Natural killer cell treated with Interleukin-12 subunit alpha and Interleukin-12 subunit beta and Interleukin-15 and Interleukin-18, amount 100 ng/mL, for 72 hours (primary cell): ENCODE measurements around the gene PGAM1. TPM values are rescaled to one million over a fixed set of nuclear protein-coding genes. Genes with fewer than 3 reads are reported as not detected.
"Not testable (repeated sequence)": the region's sequence is repeated elsewhere in the genome, so short reads cannot be mapped to it uniquely, and the experiment has no call there.

Experiments used
- ATAC-seq, 2 donors: fragments of 150-1000 bp; cut with Tn5 transposase in 1 of 2; sonication (Bioruptor Pico), chemical (Tn5 transposase) in 1 of 2; 2 replicates each; pipeline ENCODE4 v1.10.0; 2021
- DNase-seq: peaks from one replicate; pipeline ENCODE4 v3.0.0; 2022; ENCODE audit warnings: low spot score
- H3K27ac Mint-ChIP-seq, 2 donors: 1 replicate in 1 of 2; 2 replicates in 1 of 2; pipeline ENCODE4 v1.8.0; 2022; ENCODE audit warnings: mixed read lengths in 2 of 2, mild to moderate bottlenecking in 1 of 2, moderate library complexity in 1 of 2
- H3K27me3 Mint-ChIP-seq, 2 donors: 1 replicate in 1 of 2; 2 replicates in 1 of 2; pipeline ENCODE4 v1.8.0; 2022; ENCODE audit warnings: mixed read lengths in 2 of 2
- H3K36me3 Mint-ChIP-seq: one replicate; pipeline ENCODE4 v1.8.0; 2022; ENCODE audit warnings: mixed read lengths
- H3K4me1 Mint-ChIP-seq, 2 donors: 1 replicate in 1 of 2; 2 replicates in 1 of 2; pipeline ENCODE4 v1.8.0; 2022; ENCODE audit warnings: low read depth in 2 of 2, mixed read lengths in 2 of 2, mild to moderate bottlenecking in 1 of 2
- H3K4me3 Mint-ChIP-seq: one replicate; pipeline ENCODE4 v1.8.0; 2022; ENCODE audit warnings: mixed read lengths
- H3K9me3 Mint-ChIP-seq: 2 replicates; pipeline ENCODE4 v1.8.0; 2022; ENCODE audit warnings: mixed read lengths
- total RNA-seq, 2 donors: library from RNA; stranded (reverse); gene quantifications; one replicate each; pipeline ENCODE4 v1.2.3, GENCODE V29; 2022

The PGAM1 gene
- total RNA-seq, 2 donors from 2014 or later: 546 to 554 TPM

DNA sequence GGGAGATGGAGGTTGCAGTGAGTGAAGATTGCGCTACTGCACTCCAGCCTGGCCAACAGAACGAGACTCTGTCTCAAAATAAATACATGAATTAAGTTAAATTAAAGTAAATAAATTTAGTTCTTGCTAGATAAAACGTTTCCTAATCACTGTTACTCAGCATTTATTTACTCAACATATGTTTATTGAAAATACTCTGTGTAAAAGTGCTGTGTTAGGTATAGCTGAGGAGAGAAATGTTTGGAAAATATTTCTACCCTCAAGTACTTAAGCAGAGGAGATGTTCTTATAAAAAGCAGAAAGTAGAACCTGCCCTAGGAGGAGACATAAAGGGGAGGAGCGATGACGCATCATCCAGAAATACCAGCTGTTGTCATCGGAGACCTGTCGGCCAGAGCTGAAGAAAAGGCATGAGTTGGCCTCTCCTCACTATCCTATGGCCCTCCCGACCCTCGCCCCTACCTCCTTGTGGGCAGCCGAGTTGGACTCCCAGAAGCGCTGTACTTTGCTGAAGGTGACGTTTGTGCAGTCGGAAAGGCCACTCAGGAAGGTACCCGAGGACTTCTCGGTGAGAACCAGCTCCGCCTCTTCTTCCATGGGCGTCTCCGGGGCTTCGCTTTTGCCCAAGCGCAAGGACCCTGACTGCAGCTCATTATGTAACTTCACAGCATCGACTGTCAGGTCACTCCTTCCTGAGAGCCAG, 26.0 kb upstream of the PGAM1 start:
- DNase-seq (peak; percentile 46), ATAC-seq (no peak)
- Mint-ChIP-seq H3K36me3 (no peaks in the 10 kb centered on the region), H3K27me3 (no peaks in the 10 kb centered on the region), H3K4me3 (peak overlapping the region; percentile 93), H3K9me3 (no peaks in the 10 kb centered on the region), H3K27ac (peak overlapping the region; percentile 90 to 94), H3K4me1 (peaks cover 0 to 13% of the 10 kb centered on the region in 2 donors)

DNA sequence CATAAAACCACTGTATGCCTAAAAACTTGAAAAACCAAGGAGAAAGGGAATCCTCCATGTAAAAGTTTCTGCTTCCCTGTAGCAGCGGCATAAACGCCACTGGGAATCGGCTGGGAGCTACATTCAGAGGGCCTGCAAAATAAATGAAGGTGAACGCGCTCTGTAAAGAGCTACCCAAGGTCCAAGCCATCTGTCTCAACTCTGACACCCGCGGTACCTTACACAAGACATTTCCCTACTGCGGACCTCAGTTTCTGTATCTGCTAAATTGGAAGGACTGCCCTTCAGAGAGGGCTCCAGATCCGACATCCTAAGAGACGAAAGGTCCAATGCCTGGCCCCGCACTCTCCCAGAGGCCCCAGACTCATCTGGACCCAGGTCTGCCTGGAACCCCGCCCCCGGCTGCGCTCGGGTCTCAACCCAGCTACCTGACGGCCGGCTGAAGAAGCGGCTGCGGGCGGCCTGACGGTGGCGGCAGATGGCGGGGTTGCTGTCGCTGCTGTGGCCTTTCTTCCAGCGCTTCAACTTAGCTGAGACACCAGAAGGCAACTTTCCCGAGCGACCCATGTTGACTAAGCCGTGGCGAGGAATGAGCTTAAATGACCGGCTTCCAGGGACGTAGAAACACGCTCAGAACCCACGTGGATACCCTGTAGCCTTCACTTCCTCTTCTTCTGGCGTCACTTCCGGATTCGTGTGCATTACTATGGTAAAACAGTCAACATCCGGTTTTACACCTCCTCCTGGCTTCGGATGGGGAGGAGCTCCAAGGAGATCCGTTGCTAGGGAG, 25.1 kb upstream of the PGAM1 start, which contains the start of gene RRP12:
RRP12 (minus strand) TSS at position 676 of the 790 bp plus-strand sequence; CDS start at position 567, 109 bp downstream.
- H3K4me1 Mint-ChIP-seq: peaks cover 0 to 13% of the 10 kb centered on the region in 2 donors
- peak within 1 kb of the TSS; percentile 93 for H3K4me3 Mint-ChIP-seq
- peak; percentile 91 for DNase-seq
- H3K9me3 Mint-ChIP-seq: no peaks in the 10 kb centered on the region
- no peaks in the 10 kb centered on the region for H3K36me3 Mint-ChIP-seq
- peak; percentile 100 for ATAC-seq
- peak within 1 kb of the TSS; percentile 90 to 94 for H3K27ac Mint-ChIP-seq
- no peaks in the 10 kb centered on the region for H3K27me3 Mint-ChIP-seq

DNA sequence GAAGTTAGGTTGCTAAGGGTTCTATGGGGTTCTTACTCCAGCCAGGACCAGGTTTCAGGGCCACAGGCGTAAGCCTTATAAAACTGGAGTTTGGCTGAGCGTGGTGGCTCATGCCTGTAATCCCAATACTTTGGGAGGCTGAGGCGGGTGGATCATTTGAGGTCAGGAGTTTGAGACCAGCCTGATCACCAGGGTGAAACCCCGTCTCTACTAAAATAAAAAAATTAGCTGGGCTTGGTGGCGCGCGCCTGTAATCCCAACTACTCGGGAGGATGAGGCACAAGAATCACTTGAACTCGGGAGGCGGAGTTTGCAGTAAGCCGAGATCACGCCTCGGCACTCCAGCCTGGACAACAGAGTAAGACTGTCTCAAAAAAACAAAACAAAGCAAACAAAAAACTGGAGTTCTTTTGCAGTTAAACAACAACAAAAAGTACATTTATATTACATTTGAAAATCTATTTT, 24.5 kb upstream of the PGAM1 start:
- no peak for ATAC-seq
- Mint-ChIP-seq H3K27ac (peak overlapping the region; percentile 90 to 94), H3K9me3 (no peaks in the 10 kb centered on the region), H3K4me3 (peak overlapping the region; percentile 93), H3K36me3 (no peaks in the 10 kb centered on the region), H3K27me3 (no peaks in the 10 kb centered on the region), H3K4me1 (peaks cover 0 to 10% of the 10 kb centered on the region in 2 donors)
- DNase-seq: no peak

DNA sequence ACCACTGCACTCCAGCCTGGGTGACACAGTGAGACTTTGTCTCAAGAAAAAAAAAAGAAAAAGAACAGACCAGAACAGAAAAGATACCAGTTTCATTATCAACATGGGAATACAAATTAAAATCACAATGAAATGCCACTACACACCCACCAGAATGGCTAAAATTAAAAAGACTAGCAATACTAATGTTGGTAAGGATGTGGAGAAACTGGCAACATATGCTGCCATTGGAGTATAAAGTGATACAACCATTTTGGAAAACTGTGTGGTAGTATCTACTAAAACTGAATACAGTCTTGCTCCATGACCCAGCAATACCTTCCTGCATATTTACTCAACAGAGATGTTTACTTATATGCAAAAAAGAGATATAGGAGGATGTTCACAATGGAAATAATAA, 21.9 kb upstream of the PGAM1 start:
- Mint-ChIP-seq H3K4me1 (peaks cover 11 to 17% of the 10 kb centered on the region in 2 donors), H3K27me3 (no peaks in the 10 kb centered on the region), H3K9me3 (no peaks in the 10 kb centered on the region), H3K4me3 (no peak overlapping the region), H3K36me3 (no peaks in the 10 kb centered on the region), H3K27ac (no peak overlapping the region)
- ATAC-seq (no peak), DNase-seq (no peak)

DNA sequence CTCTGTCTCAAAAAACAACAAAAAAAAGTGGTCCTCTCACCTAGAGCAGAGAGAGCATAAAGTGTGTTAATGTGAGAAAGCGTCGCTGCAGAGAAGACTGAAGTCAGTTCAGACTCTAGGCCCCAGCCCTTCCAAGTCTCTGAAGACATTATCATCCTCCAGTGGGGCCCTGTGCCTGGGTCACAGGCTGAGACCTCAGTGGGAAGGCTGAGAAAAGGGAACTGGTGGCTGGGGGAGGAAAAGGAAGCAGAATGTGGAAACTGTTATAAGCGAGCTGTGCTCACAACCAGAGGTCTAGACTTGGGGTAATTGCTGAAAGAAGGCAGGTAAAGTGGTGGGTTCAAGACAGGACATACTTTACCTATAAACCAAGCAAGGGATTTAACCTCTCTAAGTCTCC, 19.9 kb upstream of the PGAM1 start:
- H3K9me3 Mint-ChIP-seq: no peaks in the 10 kb centered on the region
- ATAC-seq (no peak), DNase-seq (no peak)
- no peaks in the 10 kb centered on the region for H3K27me3 Mint-ChIP-seq
- no peaks in the 10 kb centered on the region for H3K36me3 Mint-ChIP-seq
- peak overlapping the region in 1 of 2 donors; percentile 29 for H3K27ac Mint-ChIP-seq
- H3K4me1 Mint-ChIP-seq: peaks cover 11% of the 10 kb centered on the region in 2 donors
- no peak overlapping the region for H3K4me3 Mint-ChIP-seq

DNA sequence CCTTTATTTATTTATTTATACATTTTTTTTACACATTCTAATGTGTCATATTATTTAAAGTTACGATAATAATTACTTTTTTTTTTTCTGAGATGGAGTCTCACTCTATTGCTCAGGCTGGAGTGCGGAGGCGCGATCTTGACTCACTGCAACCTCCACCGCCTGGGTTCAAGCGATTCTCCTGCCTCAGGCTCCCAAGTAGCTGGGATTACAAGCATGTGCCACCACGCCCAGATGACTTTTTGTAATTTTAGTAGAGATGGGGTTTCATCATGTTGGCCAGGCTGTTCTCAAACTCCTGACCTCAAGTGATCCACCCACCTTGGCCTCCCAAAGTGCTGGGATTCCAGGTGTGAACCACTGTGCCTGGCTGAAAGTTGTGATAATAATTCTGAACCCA, 19.5 kb upstream of the PGAM1 start:
- H3K4me1 Mint-ChIP-seq: peaks cover 7 to 11% of the 10 kb centered on the region in 2 donors
- not testable (repeated sequence) for H3K27me3 Mint-ChIP-seq, DNase-seq, ATAC-seq, H3K9me3 Mint-ChIP-seq, H3K4me3 Mint-ChIP-seq, H3K36me3 Mint-ChIP-seq, H3K27ac Mint-ChIP-seq

DNA sequence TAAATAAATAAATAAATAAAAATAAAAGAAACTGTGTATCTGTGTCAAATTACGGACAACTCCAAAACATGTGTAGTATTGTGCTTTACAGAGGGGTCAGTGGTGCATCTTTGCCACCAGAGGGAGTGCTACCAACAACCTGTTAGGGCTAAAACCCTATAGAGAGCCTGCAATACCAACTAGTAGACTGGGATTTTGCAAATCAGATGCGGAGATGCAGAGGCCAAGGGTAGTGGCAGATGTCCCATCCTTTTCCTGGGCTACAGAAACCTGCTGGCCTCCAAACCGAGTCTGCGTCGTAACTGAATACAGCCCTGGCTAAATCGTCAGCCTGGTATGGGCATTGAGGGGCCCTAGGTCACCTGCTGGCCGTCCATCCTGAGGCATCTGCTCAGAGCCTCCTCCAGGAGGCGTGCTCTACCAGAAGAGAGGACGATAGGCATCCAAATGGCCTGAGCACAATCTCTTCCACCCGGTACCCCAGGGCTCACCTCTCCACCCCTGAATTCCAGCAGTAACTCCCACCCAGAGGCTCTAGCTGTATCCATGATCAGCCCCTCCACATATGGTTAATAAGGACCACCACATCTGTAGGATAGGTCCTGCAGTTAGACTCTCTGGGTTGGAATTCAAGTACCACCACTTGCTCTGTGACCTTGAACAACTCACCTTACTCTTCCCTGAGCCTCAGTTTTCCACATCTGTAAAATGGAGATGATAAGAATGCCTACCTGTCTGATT, 18.6 kb upstream of the PGAM1 start:
- ATAC-seq: peak; percentile 94 to 95
- H3K27ac Mint-ChIP-seq: peak overlapping the region; percentile 21 to 26

DNA sequence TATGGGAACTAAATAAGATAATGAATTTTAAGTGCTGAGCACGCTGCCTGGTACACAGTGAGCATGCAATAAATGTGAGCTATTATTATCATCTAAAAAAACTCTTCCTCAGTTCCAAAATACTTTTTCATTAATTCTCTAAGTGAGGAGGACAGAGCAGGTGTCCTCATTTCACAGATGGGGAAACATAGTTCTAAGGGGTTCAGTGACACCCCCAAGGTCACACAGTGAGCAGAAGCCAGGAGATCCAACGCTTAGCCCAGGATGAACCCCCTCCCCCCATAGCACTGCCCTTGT, 18.1 kb upstream of the PGAM1 start:
- no peaks in the 10 kb centered on the region for H3K36me3 Mint-ChIP-seq
- ATAC-seq: no peak
- DNase-seq: no peak
- H3K27ac Mint-ChIP-seq: peak overlapping the region; percentile 21 to 26
- no peaks in the 10 kb centered on the region for H3K27me3 Mint-ChIP-seq
- H3K9me3 Mint-ChIP-seq: no peaks in the 10 kb centered on the region
- H3K4me1 Mint-ChIP-seq: peaks cover 10 to 16% of the 10 kb centered on the region in 2 donors
- H3K4me3 Mint-ChIP-seq: peak overlapping the region; percentile 58

More for the DNA sequence above, 18.6 kb upstream of the PGAM1 start:
- H3K4me3 Mint-ChIP-seq: peak overlapping the region; percentile 58
- no peaks in the 10 kb centered on the region for H3K36me3 Mint-ChIP-seq
- peak; percentile 76 for DNase-seq
- H3K4me1 Mint-ChIP-seq: peaks cover 7 to 11% of the 10 kb centered on the region in 2 donors
- no peaks in the 10 kb centered on the region for H3K9me3 Mint-ChIP-seq
- no peaks in the 10 kb centered on the region for H3K27me3 Mint-ChIP-seq

DNA sequence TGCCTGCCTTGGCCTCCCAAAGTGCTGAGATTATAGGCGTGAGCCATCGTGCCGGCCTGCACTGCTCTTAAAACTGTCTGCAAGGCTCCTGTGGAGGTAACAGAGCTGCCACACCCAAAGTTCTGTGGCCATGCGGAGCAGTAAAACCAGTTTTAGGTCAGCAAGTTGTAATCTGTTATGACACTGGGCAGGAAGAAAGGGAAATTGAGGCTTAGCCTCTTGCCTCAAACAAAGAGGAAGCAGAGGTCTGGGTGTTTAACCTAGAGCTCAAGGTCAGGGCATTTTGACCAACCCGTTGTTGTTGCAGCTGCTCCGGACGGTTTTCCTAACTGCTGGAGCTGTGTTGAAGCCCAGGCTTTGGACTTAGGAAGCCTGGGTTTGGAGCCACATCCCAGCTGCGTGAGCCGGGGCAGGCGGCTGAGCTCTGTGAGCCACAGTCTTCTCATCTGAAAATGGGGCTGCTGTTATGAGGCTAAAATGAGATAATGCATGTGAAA, 17.4 kb upstream of the PGAM1 start:
- H3K36me3 Mint-ChIP-seq: no peaks in the 10 kb centered on the region
- no peak overlapping the region for H3K4me3 Mint-ChIP-seq
- H3K27ac Mint-ChIP-seq: no peak overlapping the region
- no peaks in the 10 kb centered on the region for H3K9me3 Mint-ChIP-seq
- peaks cover 14 to 20% of the 10 kb centered on the region in 2 donors for H3K4me1 Mint-ChIP-seq
- ATAC-seq: no peak
- no peaks in the 10 kb centered on the region for H3K27me3 Mint-ChIP-seq
- DNase-seq: no peak

DNA sequence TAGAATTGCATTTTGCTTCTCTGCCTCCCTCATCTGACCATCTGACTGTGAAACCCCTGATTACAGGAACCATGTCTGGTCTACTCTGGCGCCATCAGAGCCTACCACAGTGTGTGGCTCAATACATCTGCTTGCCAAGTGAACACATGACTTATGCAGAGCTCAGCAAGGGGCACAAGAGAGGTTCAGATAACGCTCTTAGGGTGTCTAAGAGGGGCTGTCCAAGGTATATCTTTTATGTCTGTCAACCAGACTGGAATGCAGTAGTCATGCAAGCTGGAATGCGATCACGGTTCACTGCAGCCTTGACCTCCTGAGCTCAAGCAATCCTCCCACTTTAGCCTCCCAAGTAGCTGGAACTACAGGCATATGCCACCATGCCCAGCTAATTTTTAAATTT, 14.6 kb upstream of the PGAM1 start:
- Mint-ChIP-seq H3K27me3 (no peaks in the 10 kb centered on the region), H3K4me1 (peaks cover 21 to 32% of the 10 kb centered on the region in 2 donors), H3K9me3 (no peaks in the 10 kb centered on the region), H3K4me3 (no peak overlapping the region), H3K27ac (no peak overlapping the region), H3K36me3 (no peaks in the 10 kb centered on the region)
- ATAC-seq: no peak
- DNase-seq: no peak

DNA sequence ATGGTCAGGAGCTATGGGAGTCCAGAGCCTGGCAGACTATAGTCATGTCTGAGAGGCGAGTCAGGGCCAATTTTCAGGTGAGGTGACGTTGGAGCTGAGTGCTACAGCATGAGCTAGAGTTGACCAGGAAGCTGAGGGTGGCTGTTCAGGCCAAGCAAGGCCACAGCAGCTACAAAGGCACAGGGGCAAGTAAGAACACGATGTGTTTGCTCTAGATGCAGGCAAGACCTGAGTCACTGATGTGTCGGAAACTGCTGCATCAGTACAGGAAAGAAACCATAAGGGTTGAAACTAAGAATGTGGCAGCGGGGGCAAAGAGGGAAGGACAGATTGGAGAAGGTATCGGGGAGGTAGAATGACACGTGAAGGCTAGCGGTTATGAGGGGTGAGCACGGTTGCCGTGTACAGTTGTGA, 13.1 kb upstream of the PGAM1 start:
- H3K4me1 Mint-ChIP-seq: peaks cover 22 to 34% of the 10 kb centered on the region in 2 donors
- H3K9me3 Mint-ChIP-seq: no peaks in the 10 kb centered on the region
- H3K4me3 Mint-ChIP-seq: peak overlapping the region; percentile 70
- peak; percentile 37 for DNase-seq
- H3K36me3 Mint-ChIP-seq: no peaks in the 10 kb centered on the region
- no peaks in the 10 kb centered on the region for H3K27me3 Mint-ChIP-seq
- ATAC-seq: peak in 1 of 2 donors; percentile 69
- H3K27ac Mint-ChIP-seq: peak overlapping the region; percentile 68 to 78

DNA sequence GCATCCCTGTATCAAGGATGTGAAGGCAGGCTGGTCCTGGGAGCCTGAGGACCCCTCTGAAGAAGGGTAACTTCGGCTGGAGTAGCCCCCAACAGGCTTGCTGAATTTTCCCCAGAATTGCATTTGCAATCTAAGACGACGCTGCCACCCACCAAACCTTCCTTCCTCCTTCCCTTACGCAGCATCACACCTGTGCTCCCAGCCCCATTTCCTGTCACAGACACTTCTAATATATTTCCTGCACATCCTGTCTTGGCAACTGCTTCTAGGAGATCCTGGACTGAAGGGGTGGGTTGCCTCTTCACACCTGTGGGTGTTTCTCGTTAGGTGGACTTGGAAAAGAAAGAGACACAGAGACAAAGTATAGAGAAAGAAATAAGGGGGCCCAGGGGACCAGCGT, 9.4 kb upstream of the PGAM1 start:
- no peaks in the 10 kb centered on the region for H3K9me3 Mint-ChIP-seq
- DNase-seq: peak; percentile 16
- no peak for ATAC-seq
- H3K4me1 Mint-ChIP-seq: peaks cover 30 to 47% of the 10 kb centered on the region in 2 donors
- peak overlapping the region; percentile 53 to 78 for H3K27ac Mint-ChIP-seq
- no peaks in the 10 kb centered on the region for H3K36me3 Mint-ChIP-seq
- peak overlapping the region; percentile 16 for H3K4me3 Mint-ChIP-seq
- H3K27me3 Mint-ChIP-seq: no peaks in the 10 kb centered on the region

DNA sequence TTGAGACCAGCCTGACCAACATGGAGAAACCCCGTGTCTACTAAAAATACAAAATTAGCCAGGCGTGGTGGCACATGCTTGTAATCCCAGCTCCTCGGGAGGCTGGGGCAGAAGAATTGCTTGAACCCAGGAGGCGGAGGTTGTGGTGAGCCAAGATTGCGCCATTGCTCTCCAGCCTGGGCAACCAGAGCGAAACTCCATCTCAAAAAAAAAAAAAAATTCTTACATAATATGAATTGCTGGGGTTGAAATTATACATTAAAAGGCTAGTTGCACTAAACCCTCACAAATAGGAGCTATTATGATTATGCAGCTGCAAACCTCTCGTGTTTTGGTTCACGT, 2.3 kb upstream of the PGAM1 start:
- peak overlapping the region; percentile 88 to 95 for H3K27ac Mint-ChIP-seq
- H3K4me1 Mint-ChIP-seq: peaks cover 32 to 42% of the 10 kb centered on the region in 2 donors
- not testable (repeated sequence) for H3K27me3 Mint-ChIP-seq, DNase-seq, H3K36me3 Mint-ChIP-seq, ATAC-seq, H3K9me3 Mint-ChIP-seq
- peak overlapping the region; percentile 85 for H3K4me3 Mint-ChIP-seq
